Chondrocyte (in vitro differentiated cells): ENCODE results near the gene GARIN5A. TPM values are rescaled to one million over a fixed set of nuclear protein-coding genes. Genes with fewer than 3 reads are reported as not detected.

Experiments
- DNase-seq: peaks from one replicate; pipeline ENCODE4 v3.0.0; 2021; ENCODE audit warnings: mixed read lengths, low spot score
- H3K27ac Mint-ChIP-seq: one replicate; pipeline ENCODE4 v1.8.0; 2021; ENCODE audit warnings: mild to moderate bottlenecking, moderate library complexity, mixed read lengths; ENCODE audit not compliant: unreplicated experiment
- H3K27me3 Mint-ChIP-seq: 2 replicates; pipeline ENCODE4 v1.8.0; 2021; ENCODE audit warnings: low read depth, mixed read lengths
- H3K36me3 Mint-ChIP-seq: 2 replicates; pipeline ENCODE4 v1.8.0; 2021; ENCODE audit warnings: low read depth, mixed read lengths
- H3K4me1 Mint-ChIP-seq: 2 replicates; pipeline ENCODE4 v1.8.0; 2021; ENCODE audit warnings: low read depth, mild to moderate bottlenecking, mixed read lengths
- H3K4me3 Mint-ChIP-seq: one replicate; pipeline ENCODE4 v1.8.0; 2021; ENCODE audit warnings: mild to moderate bottlenecking, moderate library complexity, mixed read lengths; ENCODE audit not compliant: unreplicated experiment
- H3K9me3 Mint-ChIP-seq: 2 replicates; pipeline ENCODE4 v1.8.0; 2021; ENCODE audit warnings: low read depth, mixed read lengths
- total RNA-seq: library from RNA; stranded (reverse); gene quantifications from 3 replicates; pipeline ENCODE4 v1.2.1, GENCODE V29; 2021
- TF ChIP-seq, protein P1 (sequence below): fragments of 200-600 bp; sonication (generic); IDR thresholded peaks from 2 replicates; pipeline ENCODE4 v1.5.0; 2021; ENCODE audit warnings: antibody characterized with exemption, mild to moderate bottlenecking, moderate library complexity

The GARIN5A gene
- total RNA-seq, 1 donor from 2014 or later = 1.9 TPM

DNA sequence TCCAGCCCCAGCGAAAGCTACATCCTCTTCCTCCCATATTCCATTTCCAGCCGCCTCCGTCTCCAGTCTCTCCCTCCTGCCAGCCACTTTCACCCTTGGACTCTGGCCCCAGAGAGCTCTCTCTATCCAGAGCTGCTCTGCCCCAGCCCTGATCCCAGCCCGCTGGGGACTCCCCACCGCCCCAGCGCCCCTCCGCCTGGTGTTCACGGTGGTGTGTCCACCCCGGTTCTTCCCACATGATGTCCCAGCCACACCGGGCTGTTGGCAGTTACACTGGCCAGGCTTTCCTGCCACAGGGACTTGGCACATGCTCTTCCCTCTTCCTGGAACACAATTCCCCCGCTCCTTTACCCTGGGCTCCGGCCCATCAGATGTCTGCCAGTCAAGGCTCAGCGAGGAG is 11.6 kb downstream of the GARIN5A start:
- peaks cover 8% of the 10 kb centered on the region for H3K4me1 Mint-ChIP-seq
- TF ChIP-seq, protein P1, sequence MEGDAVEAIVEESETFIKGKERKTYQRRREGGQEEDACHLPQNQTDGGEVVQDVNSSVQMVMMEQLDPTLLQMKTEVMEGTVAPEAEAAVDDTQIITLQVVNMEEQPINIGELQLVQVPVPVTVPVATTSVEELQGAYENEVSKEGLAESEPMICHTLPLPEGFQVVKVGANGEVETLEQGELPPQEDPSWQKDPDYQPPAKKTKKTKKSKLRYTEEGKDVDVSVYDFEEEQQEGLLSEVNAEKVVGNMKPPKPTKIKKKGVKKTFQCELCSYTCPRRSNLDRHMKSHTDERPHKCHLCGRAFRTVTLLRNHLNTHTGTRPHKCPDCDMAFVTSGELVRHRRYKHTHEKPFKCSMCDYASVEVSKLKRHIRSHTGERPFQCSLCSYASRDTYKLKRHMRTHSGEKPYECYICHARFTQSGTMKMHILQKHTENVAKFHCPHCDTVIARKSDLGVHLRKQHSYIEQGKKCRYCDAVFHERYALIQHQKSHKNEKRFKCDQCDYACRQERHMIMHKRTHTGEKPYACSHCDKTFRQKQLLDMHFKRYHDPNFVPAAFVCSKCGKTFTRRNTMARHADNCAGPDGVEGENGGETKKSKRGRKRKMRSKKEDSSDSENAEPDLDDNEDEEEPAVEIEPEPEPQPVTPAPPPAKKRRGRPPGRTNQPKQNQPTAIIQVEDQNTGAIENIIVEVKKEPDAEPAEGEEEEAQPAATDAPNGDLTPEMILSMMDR = no peak
- H3K27me3 Mint-ChIP-seq = peaks cover 6% of the 10 kb centered on the region
- H3K27ac Mint-ChIP-seq = no peak overlapping the region
- no peak overlapping the region for H3K4me3 Mint-ChIP-seq
- DNase-seq = no peak
- no peaks in the 10 kb centered on the region for H3K36me3 Mint-ChIP-seq
- H3K9me3 Mint-ChIP-seq = no peaks in the 10 kb centered on the region

DNA sequence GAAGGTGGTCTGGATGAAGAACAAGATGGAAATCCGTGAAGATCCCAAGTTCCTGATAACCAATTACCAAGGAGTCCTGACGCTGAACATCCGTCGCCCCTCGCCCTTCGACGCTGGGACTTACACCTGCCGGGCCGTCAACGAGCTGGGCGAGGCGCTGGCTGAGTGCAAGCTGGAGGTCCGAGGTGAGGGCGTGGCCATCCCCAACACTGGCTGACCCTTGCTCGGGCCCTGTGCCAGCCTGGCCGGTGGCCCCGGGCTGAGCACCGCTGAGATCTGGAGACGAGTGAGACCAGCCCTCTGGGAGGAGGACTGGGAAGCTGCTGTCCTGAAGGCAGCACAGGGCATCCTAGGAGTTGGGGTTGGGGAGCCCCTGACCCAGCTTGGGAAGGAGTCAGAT is 12.3 kb downstream of the GARIN5A start:
- Mint-ChIP-seq H3K4me3 (no peak overlapping the region), H3K27me3 (peaks cover 6% of the 10 kb centered on the region), H3K4me1 (peaks cover 8% of the 10 kb centered on the region), H3K27ac (no peak overlapping the region), H3K36me3 (no peaks in the 10 kb centered on the region), H3K9me3 (no peaks in the 10 kb centered on the region)
- no peak for DNase-seq
- TF ChIP-seq, protein P1 = no peak

DNA sequence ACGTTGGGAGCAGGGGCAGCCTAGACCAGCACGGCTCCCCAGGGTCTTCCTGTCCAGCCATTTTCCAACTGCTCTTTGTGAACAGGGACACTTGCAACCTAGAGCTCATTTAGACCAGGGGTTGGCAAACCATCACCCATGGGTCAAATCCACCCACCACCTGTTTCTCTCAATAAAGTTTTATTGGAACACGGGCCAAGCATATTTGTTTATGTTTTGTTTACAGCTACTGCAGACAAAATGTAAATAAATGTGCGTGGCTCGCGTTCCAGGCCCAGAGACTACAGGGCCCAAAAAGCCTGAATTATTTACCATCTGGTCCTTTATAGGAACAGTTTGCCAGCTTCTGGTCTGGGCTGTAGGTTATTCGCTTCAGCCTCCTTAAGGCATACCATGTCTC is 13.7 kb downstream of the GARIN5A start:
- Mint-ChIP-seq H3K4me1 (peaks cover 8% of the 10 kb centered on the region), H3K27ac (no peak overlapping the region), H3K36me3 (no peaks in the 10 kb centered on the region), H3K4me3 (no peak overlapping the region), H3K27me3 (peaks cover 3% of the 10 kb centered on the region), H3K9me3 (no peaks in the 10 kb centered on the region)
- no peak for DNase-seq
- TF ChIP-seq, protein P1 = no peak

DNA sequence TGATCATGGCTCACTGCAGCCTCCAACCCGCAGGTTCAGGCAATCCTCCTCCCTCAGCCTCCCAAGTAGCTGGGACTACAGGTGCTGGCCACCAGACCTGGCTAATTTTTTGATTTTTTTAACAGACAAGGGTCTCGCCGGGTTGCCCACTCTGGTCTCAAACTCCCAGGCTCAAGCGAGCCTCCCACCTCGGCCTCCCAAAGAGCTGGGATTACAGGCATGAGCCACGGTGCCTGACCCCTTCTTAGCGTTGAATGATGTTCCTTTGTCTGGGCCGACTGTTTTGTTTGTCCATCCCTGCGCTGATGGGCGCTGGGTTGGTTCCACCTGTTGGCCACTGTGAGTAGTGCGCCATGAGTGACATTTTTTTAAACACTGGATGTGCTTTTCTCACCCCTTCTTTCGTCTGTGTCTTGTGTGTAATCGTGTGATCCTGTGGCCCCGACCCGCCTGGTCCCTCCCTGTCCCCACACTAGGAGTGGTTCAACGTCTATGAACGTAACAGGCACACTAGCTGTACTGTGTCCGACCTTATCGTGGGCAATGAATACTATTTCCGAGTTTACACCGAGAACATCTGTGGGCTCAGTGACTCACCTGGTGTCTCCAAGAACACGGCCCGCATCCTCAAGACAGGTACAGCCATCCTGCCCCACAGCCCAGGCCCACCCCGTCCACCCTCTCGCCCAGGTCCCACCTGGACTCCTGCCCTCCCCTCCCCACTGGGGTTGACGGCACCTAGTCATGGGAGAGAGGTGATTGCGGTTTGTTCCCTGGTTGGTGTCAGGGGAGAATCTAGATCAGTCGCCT is 15.4 kb downstream of the GARIN5A start:
- Mint-ChIP-seq H3K4me3 (no peak overlapping the region), H3K27me3 (peaks cover 9% of the 10 kb centered on the region), H3K9me3 (no peaks in the 10 kb centered on the region), H3K27ac (no peak overlapping the region), H3K4me1 (peaks cover 8% of the 10 kb centered on the region), H3K36me3 (no peaks in the 10 kb centered on the region)
- DNase-seq = no peak
- TF ChIP-seq, protein P1 = peak; percentile 86

DNA sequence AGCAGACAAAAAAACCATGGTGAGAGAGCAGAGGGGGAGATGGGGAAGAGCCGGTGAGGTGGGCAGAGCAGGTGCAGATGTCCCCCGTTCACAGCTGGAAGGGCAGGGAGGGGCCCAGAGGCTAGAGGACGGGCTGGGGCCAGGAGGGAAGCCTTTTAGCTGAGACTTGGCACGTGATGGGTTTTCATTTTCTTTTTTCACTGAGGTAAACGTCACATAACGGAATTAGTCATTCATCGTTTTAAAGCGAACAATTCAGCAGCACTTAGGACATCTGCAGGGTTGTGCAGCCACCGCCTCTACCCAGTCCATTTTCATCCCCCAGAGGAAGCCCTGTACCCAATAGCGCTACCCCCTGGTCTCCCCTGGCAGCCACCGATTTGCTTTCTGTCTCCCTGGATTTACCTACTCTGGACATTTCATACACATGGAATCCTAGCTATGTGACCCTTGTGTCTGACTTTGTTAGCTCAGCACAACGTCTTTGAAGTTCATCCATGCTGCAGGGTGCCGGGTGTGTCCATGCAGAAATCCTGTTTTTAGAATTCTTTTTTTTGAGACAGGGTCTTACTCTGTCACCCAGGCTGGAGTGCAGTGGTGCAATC is 16.4 kb downstream of the GARIN5A start:
- no peak for DNase-seq
- Mint-ChIP-seq H3K27ac (no peak overlapping the region), H3K27me3 (peaks cover 9% of the 10 kb centered on the region), H3K9me3 (no peaks in the 10 kb centered on the region), H3K4me1 (peaks cover 8% of the 10 kb centered on the region), H3K36me3 (no peaks in the 10 kb centered on the region), H3K4me3 (no peak overlapping the region)
- TF ChIP-seq, protein P1 = no peak
